ENCODE measurements around the gene BTRC.

GRCh38 chr10:101529725-101530553 is 176.0 kb downstream of the BTRC start:
- TF ChIP-seq EZH2 (IDR thresholded peaks at IDR 0.05; ENCODE audit: insufficient read depth, poor library complexity, severe bottlenecking) (no peak), EZH2phosphoT487 (IDR thresholded peaks at IDR 0.05; ENCODE audit: insufficient read depth, low read depth) (no peak)
